ENCODE results near the gene ETFDH.

DNA sequence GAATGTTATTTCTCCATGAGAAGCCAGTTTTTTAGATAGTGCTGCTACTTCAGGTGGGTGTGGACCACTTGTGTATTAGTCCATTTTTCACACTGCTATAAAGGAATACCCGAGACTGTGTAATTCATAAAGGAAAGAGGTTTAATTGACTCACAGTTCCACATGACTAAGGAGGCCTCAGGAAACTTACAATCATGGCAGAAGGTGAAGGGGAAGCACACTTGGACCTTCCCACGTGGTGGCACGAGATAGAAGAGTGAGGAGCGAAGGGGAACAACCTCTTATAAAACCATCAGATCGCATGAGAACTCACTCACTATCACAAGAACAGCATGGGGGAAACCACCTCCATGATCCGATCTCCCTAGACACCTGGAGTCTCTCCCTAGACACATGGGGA lies 54.5 kb downstream of the ETFDH start:
- TF ChIP-seq, protein P1, sequence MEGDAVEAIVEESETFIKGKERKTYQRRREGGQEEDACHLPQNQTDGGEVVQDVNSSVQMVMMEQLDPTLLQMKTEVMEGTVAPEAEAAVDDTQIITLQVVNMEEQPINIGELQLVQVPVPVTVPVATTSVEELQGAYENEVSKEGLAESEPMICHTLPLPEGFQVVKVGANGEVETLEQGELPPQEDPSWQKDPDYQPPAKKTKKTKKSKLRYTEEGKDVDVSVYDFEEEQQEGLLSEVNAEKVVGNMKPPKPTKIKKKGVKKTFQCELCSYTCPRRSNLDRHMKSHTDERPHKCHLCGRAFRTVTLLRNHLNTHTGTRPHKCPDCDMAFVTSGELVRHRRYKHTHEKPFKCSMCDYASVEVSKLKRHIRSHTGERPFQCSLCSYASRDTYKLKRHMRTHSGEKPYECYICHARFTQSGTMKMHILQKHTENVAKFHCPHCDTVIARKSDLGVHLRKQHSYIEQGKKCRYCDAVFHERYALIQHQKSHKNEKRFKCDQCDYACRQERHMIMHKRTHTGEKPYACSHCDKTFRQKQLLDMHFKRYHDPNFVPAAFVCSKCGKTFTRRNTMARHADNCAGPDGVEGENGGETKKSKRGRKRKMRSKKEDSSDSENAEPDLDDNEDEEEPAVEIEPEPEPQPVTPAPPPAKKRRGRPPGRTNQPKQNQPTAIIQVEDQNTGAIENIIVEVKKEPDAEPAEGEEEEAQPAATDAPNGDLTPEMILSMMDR (conservative IDR thresholded peaks at IDR 0.05; ENCODE audit: low read length): no peak
- no peak for TF ChIP-seq EZH2phosphoT487 (IDR thresholded peaks at IDR 0.05; ENCODE audit: borderline replicate concordance)

Measured in Loucy (cell line).